ENCODE measurements around the gene POLA2.

Gene POLA2

DNA sequence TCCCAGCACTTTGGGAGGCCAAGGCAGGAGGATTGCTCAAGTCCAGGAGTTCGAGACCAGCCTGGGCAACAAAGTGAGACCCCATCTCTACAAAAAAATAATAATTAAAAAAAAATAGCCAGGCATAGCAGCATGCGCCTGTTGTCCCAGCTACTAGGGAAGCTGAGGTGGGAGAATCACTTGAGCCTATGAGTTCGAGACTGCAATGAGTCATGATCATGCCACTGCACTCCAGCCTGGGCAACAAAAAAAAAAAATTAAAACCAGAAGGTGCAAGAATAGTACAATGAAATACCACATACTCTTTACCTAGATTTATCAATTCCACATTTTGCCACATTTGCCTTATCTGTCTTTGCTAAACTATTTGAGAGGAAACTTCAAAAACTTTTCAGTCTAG is 80.1 kb downstream of the POLA2 start:
- DNase-seq, result no peak

All from NCI-H2081 (cell line).